HG03060 (cell line): ENCODE results near the gene ZNF213.

Experiments
- ATAC-seq: cut with Tn5 transposase; IDR thresholded peaks from one replicate; pipeline ENCODE4 v1.9.1; 2021; ENCODE audit warnings: low read depth, moderate number of reproducible peaks; ENCODE audit not compliant: unreplicated experiment

The ZNF213 gene

GRCh38 chr16:3188675-3188924 is 53.8 kb downstream of the ZNF213 start:
- ATAC-seq: no peak

GRCh38 chr16:3188925-3189825 is 54.3 kb downstream of the ZNF213 start:
- no peak for ATAC-seq

- no peak for ATAC-seq
Measured at GRCh38 chr16:3189869-3190268, 55.0 kb downstream of the ZNF213 start.

- ATAC-seq: no peak
Measured at GRCh38 chr16:3190949-3191353, 56.1 kb downstream of the ZNF213 start.
